ENCODE measurements around the gene DAZAP2. TPM values are rescaled to one million over a fixed set of nuclear protein-coding genes. Genes with fewer than 3 reads are reported as not detected.

Gene DAZAP2
- polyA plus RNA-seq, 1 donor (not counting 4 experiments of a cell fraction or from before 2014, with no cell fraction given): 199 TPM

DNA sequence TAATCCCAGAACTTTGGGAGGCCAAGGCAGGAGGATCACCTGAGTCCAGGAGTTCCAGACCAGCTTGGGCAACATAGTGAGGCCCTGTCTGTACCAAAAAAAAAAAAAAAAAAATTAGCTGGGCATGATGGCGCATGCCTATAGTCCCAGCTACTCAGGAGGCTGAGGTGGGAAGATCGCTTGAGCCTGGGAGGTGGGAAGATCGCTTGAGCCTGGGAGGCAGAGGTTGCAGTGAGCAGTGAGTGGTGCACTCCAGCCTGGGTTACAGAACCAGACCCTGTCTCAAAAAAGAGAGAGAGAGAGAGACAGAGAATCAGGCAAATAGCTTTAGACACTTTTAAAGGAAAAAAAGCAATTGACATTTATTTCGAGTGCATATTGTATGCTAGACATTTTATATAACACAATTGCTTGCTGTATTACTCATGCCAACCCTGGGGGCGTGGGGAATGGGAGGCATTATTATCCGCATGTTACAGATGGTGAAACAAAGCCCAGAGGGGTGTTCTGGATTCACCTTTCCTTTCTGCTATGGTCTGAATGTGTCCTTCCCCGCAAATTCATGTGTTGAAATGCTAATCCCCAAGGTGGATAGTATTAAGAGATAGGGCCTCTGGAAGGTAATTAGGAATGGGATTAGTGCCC lies 30.5 kb upstream of the DAZAP2 start:
- Histone ChIP-seq H3K4me2 (ENCODE audit: control insufficient read depth, extremely low read depth, insufficient read depth, low read depth, low read length) (no peak overlapping the region), H3K4me3 (ENCODE audit: control insufficient read depth in 2 of 3, extremely low read depth in 1 of 3, insufficient read depth in 2 of 3, low read depth in 1 of 3, low read length in 3 of 3) (no peak overlapping the region), H3K27ac (ENCODE audit: control insufficient read depth, insufficient read depth, low read length) (no peak overlapping the region), H3K9me3 (ENCODE audit: control insufficient read depth, low read depth, low read length) (no peaks in the 10 kb centered on the region), H2AFZ (ENCODE audit: control insufficient read depth, low read length) (no peak overlapping the region), H3K4me1 (ENCODE audit: control insufficient read depth, extremely low read depth, insufficient read depth, low read length) (no peaks in the 10 kb centered on the region), H3K27me3 (ENCODE audit: control insufficient read depth, extremely low read depth, insufficient read depth, low read length) (no peaks in the 10 kb centered on the region), H3K9me1 (ENCODE audit: control insufficient read depth, extremely low read depth, insufficient read depth, low read length) (no peaks in the 10 kb centered on the region), H3K9ac (ENCODE audit: control insufficient read depth, extremely low read depth, insufficient read depth, low read length) (no peak overlapping the region), H3K36me3 (ENCODE audit: control insufficient read depth in 2 of 2, extremely low read depth in 1 of 2, insufficient read depth in 2 of 2, low read length in 2 of 2) (no peaks in the 10 kb centered on the region), H3K79me2 (ENCODE audit: control insufficient read depth, insufficient read depth, low read length) (no peaks in the 10 kb centered on the region), H4K20me1 (ENCODE audit: control insufficient read depth, extremely low read depth, insufficient read depth, low read length) (no peaks in the 10 kb centered on the region)
- TF ChIP-seq EZH2 (IDR thresholded peaks at IDR 0.05; ENCODE audit: low read length): no peak
- TF ChIP-seq, protein P1, sequence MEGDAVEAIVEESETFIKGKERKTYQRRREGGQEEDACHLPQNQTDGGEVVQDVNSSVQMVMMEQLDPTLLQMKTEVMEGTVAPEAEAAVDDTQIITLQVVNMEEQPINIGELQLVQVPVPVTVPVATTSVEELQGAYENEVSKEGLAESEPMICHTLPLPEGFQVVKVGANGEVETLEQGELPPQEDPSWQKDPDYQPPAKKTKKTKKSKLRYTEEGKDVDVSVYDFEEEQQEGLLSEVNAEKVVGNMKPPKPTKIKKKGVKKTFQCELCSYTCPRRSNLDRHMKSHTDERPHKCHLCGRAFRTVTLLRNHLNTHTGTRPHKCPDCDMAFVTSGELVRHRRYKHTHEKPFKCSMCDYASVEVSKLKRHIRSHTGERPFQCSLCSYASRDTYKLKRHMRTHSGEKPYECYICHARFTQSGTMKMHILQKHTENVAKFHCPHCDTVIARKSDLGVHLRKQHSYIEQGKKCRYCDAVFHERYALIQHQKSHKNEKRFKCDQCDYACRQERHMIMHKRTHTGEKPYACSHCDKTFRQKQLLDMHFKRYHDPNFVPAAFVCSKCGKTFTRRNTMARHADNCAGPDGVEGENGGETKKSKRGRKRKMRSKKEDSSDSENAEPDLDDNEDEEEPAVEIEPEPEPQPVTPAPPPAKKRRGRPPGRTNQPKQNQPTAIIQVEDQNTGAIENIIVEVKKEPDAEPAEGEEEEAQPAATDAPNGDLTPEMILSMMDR (optimal IDR thresholded peaks at IDR 0.05 in 1 of 3, IDR thresholded peaks at IDR 0.05 in 1 of 3, conservative IDR thresholded peaks at IDR 0.05 in 1 of 3; ENCODE audit: extremely low read depth in 1 of 3, insufficient read depth in 2 of 3, low read length in 3 of 3): no peak
- no peak for DNase-seq (ENCODE audit: low read depth, low spot score)
- FAIRE-seq: no peak
- dilution Hi-C loops (cut with MboI; ENCODE audit: extremely low pct_ligation_motif_present, low sequenced_read_pairs): no loop called here

DNA sequence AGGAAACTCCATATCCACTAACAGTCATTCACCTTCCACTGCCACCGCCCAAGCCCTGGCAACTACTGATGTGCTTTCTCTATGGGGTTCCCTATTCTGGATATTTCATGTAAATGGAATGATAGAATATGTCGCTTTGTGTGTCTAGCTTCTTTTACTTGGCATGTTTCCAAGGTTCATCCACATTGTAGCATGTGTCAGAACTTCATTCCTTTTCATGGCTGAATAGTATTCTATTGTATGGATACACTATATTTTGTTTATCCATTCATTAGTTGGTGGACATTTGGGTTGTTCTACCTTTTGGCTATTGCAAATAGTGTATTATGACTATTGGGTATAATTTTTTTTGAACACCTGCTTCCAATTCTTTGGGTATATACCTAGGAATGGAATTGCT lies 29.4 kb upstream of the DAZAP2 start:
- TF ChIP-seq, protein P1 (optimal IDR thresholded peaks at IDR 0.05 in 1 of 3, IDR thresholded peaks at IDR 0.05 in 1 of 3, conservative IDR thresholded peaks at IDR 0.05 in 1 of 3; ENCODE audit: extremely low read depth in 1 of 3, insufficient read depth in 2 of 3, low read length in 3 of 3): no peak
- no peak for TF ChIP-seq EZH2 (IDR thresholded peaks at IDR 0.05; ENCODE audit: low read length)
- Histone ChIP-seq H2AFZ (ENCODE audit: control insufficient read depth, low read length) (no peak overlapping the region), H3K4me3 (ENCODE audit: control insufficient read depth in 2 of 3, extremely low read depth in 1 of 3, insufficient read depth in 2 of 3, low read depth in 1 of 3, low read length in 3 of 3) (no peak overlapping the region), H3K4me2 (ENCODE audit: control insufficient read depth, extremely low read depth, insufficient read depth, low read depth, low read length) (no peak overlapping the region), H3K9me1 (ENCODE audit: control insufficient read depth, extremely low read depth, insufficient read depth, low read length) (no peaks in the 10 kb centered on the region), H3K4me1 (ENCODE audit: control insufficient read depth, extremely low read depth, insufficient read depth, low read length) (no peaks in the 10 kb centered on the region), H3K9me3 (ENCODE audit: control insufficient read depth, low read depth, low read length) (no peaks in the 10 kb centered on the region), H3K27ac (ENCODE audit: control insufficient read depth, insufficient read depth, low read length) (no peak overlapping the region), H3K36me3 (ENCODE audit: control insufficient read depth in 2 of 2, extremely low read depth in 1 of 2, insufficient read depth in 2 of 2, low read length in 2 of 2) (no peaks in the 10 kb centered on the region), H3K9ac (ENCODE audit: control insufficient read depth, extremely low read depth, insufficient read depth, low read length) (no peak overlapping the region), H3K27me3 (ENCODE audit: control insufficient read depth, extremely low read depth, insufficient read depth, low read length) (no peaks in the 10 kb centered on the region), H3K79me2 (ENCODE audit: control insufficient read depth, insufficient read depth, low read length) (no peaks in the 10 kb centered on the region), H4K20me1 (ENCODE audit: control insufficient read depth, extremely low read depth, insufficient read depth, low read length) (no peaks in the 10 kb centered on the region)
- FAIRE-seq (no peak), DNase-seq (ENCODE audit: low read depth, low spot score) (no peak)
- dilution Hi-C loops (cut with MboI; ENCODE audit: extremely low pct_ligation_motif_present, low sequenced_read_pairs): no loop called here

Measured in keratinocyte (primary cell).